ENCODE results near the gene CSGALNACT2. TPM values are rescaled to one million over a fixed set of nuclear protein-coding genes. Genes with fewer than 3 reads are reported as not detected.

Gene CSGALNACT2
- total and polyA plus RNA-seq, 12 donors, result 5.8 to 19.4 (median 12.3) TPM

DNA sequence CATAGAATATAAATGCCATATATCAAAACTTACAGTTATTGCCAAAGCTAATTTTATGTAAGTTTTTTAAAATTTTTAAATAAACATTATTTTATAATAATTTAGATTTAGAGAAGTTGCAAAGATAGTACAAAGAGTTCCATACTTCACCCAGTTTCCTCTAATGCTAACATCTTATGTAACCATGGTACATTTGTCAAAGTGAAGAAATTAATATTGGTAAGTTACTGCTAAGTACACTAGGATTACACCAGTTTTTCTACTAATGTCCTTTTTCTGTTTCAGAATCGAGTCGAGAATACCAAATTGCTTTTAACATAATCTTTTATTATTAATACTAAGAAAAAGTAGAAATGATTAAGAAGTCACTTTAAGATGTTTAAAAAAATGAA, 29.2 kb downstream of the CSGALNACT2 start:
- intact Hi-C loops (cut with DNase I), result no loop called here
- no peaks in the 10 kb centered on the region for H3K9me3 ChIP-seq (replicated peaks in 1 of 3)
- H3K4me1 ChIP-seq (replicated peaks in 1 of 2), result peaks cover 5 to 13% of the 10 kb centered on the region in 2 donors
- 56 to 86% (median 81%) methylated on average over 2 of the region's 2 CpGs for WGBS, 4 donors
- H3K27ac ChIP-seq, result no peak overlapping the region
- no peaks in the 10 kb centered on the region for H3K27me3 ChIP-seq
- H3K4me3 ChIP-seq, result no peak overlapping the region
- TF ChIP-seq POLR2A (IDR thresholded peaks at IDR 0.05), result no peak
- TF ChIP-seq, protein P1, sequence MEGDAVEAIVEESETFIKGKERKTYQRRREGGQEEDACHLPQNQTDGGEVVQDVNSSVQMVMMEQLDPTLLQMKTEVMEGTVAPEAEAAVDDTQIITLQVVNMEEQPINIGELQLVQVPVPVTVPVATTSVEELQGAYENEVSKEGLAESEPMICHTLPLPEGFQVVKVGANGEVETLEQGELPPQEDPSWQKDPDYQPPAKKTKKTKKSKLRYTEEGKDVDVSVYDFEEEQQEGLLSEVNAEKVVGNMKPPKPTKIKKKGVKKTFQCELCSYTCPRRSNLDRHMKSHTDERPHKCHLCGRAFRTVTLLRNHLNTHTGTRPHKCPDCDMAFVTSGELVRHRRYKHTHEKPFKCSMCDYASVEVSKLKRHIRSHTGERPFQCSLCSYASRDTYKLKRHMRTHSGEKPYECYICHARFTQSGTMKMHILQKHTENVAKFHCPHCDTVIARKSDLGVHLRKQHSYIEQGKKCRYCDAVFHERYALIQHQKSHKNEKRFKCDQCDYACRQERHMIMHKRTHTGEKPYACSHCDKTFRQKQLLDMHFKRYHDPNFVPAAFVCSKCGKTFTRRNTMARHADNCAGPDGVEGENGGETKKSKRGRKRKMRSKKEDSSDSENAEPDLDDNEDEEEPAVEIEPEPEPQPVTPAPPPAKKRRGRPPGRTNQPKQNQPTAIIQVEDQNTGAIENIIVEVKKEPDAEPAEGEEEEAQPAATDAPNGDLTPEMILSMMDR (IDR thresholded peaks at IDR 0.05), result no peak
- DNase-seq, result no peak
- H3K36me3 ChIP-seq (replicated peaks in 1 of 2), result peaks cover 0 to 8% of the 10 kb centered on the region in 2 donors

DNA sequence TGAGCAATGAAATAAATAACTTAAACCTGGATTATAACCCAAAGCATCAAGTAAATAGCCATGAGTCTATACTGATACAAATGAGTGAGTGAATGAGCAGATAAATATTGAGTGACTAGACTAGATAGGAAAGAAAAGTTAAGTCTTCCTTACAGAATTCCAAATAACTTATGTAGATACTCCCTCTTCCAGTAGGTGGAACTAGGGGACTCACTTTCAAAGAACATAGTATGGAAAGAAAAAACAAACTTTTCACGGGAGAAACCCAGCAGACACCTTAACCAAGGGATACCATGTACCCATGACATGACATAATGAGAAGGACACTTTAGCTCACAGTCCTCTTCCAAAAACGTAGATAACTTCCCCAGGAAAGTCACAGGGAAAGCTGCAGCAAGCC, 32.2 kb downstream of the CSGALNACT2 start:
- H3K27ac ChIP-seq, result no peak overlapping the region
- H3K27me3 ChIP-seq, result no peaks in the 10 kb centered on the region
- H3K9me3 ChIP-seq (replicated peaks in 1 of 3), result no peaks in the 10 kb centered on the region
- no peak overlapping the region for H3K4me3 ChIP-seq
- 59 to 68% (median 64%) methylated on average over 2 of the region's 2 CpGs for WGBS, 4 donors
- intact Hi-C loops (cut with DNase I), result no loop called here
- DNase-seq, result no peak
- peaks cover 5 to 15% of the 10 kb centered on the region in 2 donors for H3K4me1 ChIP-seq (replicated peaks in 1 of 2)
- H3K36me3 ChIP-seq (replicated peaks in 1 of 2), result peaks cover 0 to 8% of the 10 kb centered on the region in 2 donors
- no peak for TF ChIP-seq POLR2A (IDR thresholded peaks at IDR 0.05)
- TF ChIP-seq, protein P1 (IDR thresholded peaks at IDR 0.05), result peak in 4 of 6 experiments; percentile 2 to 22 (median 20)

GRCh38 chr10:43172645-43173044, 34.4 kb downstream of the CSGALNACT2 start:
- no peak overlapping the region for H3K4me3 ChIP-seq
- 89 to 96% (median 92%) methylated on average over 5 of the region's 5 CpGs for WGBS, 4 donors
- intact Hi-C loops (cut with DNase I), result no loop called here
- H3K36me3 ChIP-seq (replicated peaks in 1 of 2), result peaks cover 0 to 14% of the 10 kb centered on the region in 2 donors
- H3K27ac ChIP-seq, result no peak overlapping the region
- no peak for DNase-seq
- H3K27me3 ChIP-seq, result no peaks in the 10 kb centered on the region
- peaks cover 0 to 2% of the 10 kb centered on the region in 2 donors for H3K4me1 ChIP-seq (replicated peaks in 1 of 2)
- TF ChIP-seq, protein P1 (IDR thresholded peaks at IDR 0.05), result no peak
- TF ChIP-seq POLR2A (IDR thresholded peaks at IDR 0.05), result no peak
- no peaks in the 10 kb centered on the region for H3K9me3 ChIP-seq (replicated peaks in 1 of 3)

DNA sequence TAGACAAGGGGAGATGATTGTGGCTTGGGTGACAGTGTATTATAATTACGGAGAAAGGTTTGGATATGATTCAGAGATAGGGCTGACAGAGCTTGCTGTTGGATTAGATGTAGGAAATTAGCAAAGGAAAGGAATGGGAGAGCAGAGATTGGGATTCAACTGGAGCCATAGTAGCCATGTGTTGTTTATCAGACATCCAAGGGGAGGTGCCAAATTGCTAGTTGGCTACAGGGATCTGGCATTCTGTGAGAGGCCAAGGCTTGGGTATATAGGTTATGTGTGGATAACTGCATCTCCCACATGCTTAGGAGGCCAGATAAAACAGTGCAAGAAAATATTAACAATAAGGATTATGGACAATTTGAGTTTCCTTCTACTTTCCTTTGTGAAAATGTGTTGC, 34.9 kb downstream of the CSGALNACT2 start:
- Histone ChIP-seq H3K4me3 (no peak overlapping the region), H3K27me3 (no peaks in the 10 kb centered on the region), H3K36me3 (replicated peaks in 1 of 2) (peaks cover 0 to 14% of the 10 kb centered on the region in 2 donors), H3K4me1 (replicated peaks in 1 of 2) (peaks cover 0 to 2% of the 10 kb centered on the region in 2 donors), H3K9me3 (replicated peaks in 1 of 3) (no peaks in the 10 kb centered on the region), H3K27ac (no peak overlapping the region)
- DNase-seq, result no peak
- 86 to 96% (median 93%) methylated on average over 1 of the region's 1 CpG for WGBS, 4 donors
- no peak for TF ChIP-seq POLR2A (IDR thresholded peaks at IDR 0.05)
- intact Hi-C loops (cut with DNase I), result no loop called here

- intact Hi-C loops (cut with DNase I), result no loop called here
- DNase-seq, result no peak
- Histone ChIP-seq H3K27me3 (no peaks in the 10 kb centered on the region), H3K4me3 (no peak overlapping the region), H3K4me1 (replicated peaks in 1 of 2) (peaks cover 0 to 2% of the 10 kb centered on the region in 2 donors), H3K36me3 (replicated peaks in 1 of 2) (peaks cover 0 to 6% of the 10 kb centered on the region in 2 donors), H3K9me3 (replicated peaks in 1 of 3) (no peaks in the 10 kb centered on the region), H3K27ac (no peak overlapping the region)
- TF ChIP-seq POLR2A (IDR thresholded peaks at IDR 0.05), result no peak
- TF ChIP-seq, protein P1 (IDR thresholded peaks at IDR 0.05), result peak in 1 of 6 experiments; percentile 12
- WGBS, 4 donors, result 58 to 71% (median 61%) methylated on average over 6 of the region's 6 CpGs
These were observed 36.7 kb downstream of the CSGALNACT2 start for GRCh38 chr10:43174969-43175368.

All from adrenal gland (tissue), 12 donors.